CD4-positive, alpha-beta T cell treated with Interleukin-6 for 4 hours (primary cell): Measurements from ENCODE around the gene ECM1.
A peak's percentile ranks its signal among the peaks of the same experiment; 100 is the strongest.

ENCODE experiments used
- DNase-seq: peaks from one replicate; pipeline ENCODE4 v3.0.0-alpha.2; 2020; ENCODE audit warnings: mixed read lengths

ECM1 gene

GRCh38 chr1:150546294-150546937 is 38.5 kb downstream of the ECM1 start:
- DNase-seq, result no peak

GRCh38 chr1:150548324-150548631 is 40.4 kb downstream of the ECM1 start:
- DNase-seq, result no peak

GRCh38 chr1:150548632-150549495 is 41.0 kb downstream of the ECM1 start, which contains the start of gene ADAMTSL4:
Gene ADAMTSL4 (plus strand): TSS chr1:150549408. CDS start chr1:150552289, 2,881 bp downstream.
- DNase-seq, result peak; percentile 41

- no peak for DNase-seq
Measured at GRCh38 chr1:150549496-150550221, 41.8 kb downstream of the ECM1 start.

- no peak for DNase-seq
Measured at GRCh38 chr1:150550222-150551050, 42.5 kb downstream of the ECM1 start.

GRCh38 chr1:150551051-150551783 is 43.3 kb downstream of the ECM1 start:
- peak; percentile 38 for DNase-seq

- DNase-seq, result no peak
Measured at GRCh38 chr1:150551784-150552127, 43.8 kb downstream of the ECM1 start.

- no peak for DNase-seq
Measured at GRCh38 chr1:150552128-150552910, 44.4 kb downstream of the ECM1 start.

- no peak for DNase-seq
Measured at GRCh38 chr1:150552911-150553289, 45.0 kb downstream of the ECM1 start.

GRCh38 chr1:150553392-150554085 is 45.6 kb downstream of the ECM1 start:
- DNase-seq, result no peak

- DNase-seq, result no peak
Measured at GRCh38 chr1:150554086-150554452, 46.2 kb downstream of the ECM1 start.

- DNase-seq, result no peak
Measured at GRCh38 chr1:150555198-150555970, 47.5 kb downstream of the ECM1 start.

GRCh38 chr1:150555971-150556865 is 48.3 kb downstream of the ECM1 start:
- DNase-seq, result no peak

GRCh38 chr1:150557065-150557600 is 49.2 kb downstream of the ECM1 start:
- no peak for DNase-seq

- no peak for DNase-seq
Measured at GRCh38 chr1:150557813-150558212, 49.9 kb downstream of the ECM1 start.

- DNase-seq, result no peak
Measured at GRCh38 chr1:150558303-150558704, 50.4 kb downstream of the ECM1 start.

- DNase-seq, result no peak
Measured at GRCh38 chr1:150558761-150559655, 51.1 kb downstream of the ECM1 start.

- DNase-seq, result no peak
Measured at GRCh38 chr1:150559656-150560010, 51.7 kb downstream of the ECM1 start.
